GM23338 (cell line): ENCODE measurements around the gene RIT2. TPM values are rescaled to one million over a fixed set of nuclear protein-coding genes. Genes with fewer than 3 reads are reported as not detected.

Experiments
- ATAC-seq: fragments of 200-7000 bp; cut with Tn5 transposase; 3 replicates; pipeline ENCODE4 v1.9.1; 2020
- DNase-seq: peaks from one replicate; pipeline ENCODE4 v3.0.0-alpha.2; 2015; ENCODE audit warnings: low spot score
- H2AFZ ChIP-seq: fragments of 200-600 bp; sonication (generic); 2 replicates; pipeline ENCODE4 v1.8.0; 2016; ENCODE audit warnings: antibody characterized with exemption, mild to moderate bottlenecking, moderate library complexity
- H3F3A ChIP-seq: fragments of 200-600 bp; sonication (generic); replicated peaks from 2 replicates; pipeline ENCODE4 v1.8.0; 2017; ENCODE audit warnings: antibody characterized with exemption, mixed run types, low read depth
- H3K27ac ChIP-seq: fragments of 200-600 bp; sonication (generic); 2 replicates; pipeline ENCODE4 v1.6.1; 2016; ENCODE audit warnings: low read depth
- H3K27me3 ChIP-seq: fragments of 200-600 bp; sonication (generic); 2 replicates; pipeline ENCODE4 v1.8.0; 2016; ENCODE audit warnings: mild to moderate bottlenecking, mixed run types, moderate library complexity; ENCODE audit not compliant: insufficient read depth
- H3K36me3 ChIP-seq: fragments of 200-600 bp; sonication (generic); 2 replicates; pipeline ENCODE4 v1.8.0; 2016; ENCODE audit warnings: mild to moderate bottlenecking; ENCODE audit not compliant: insufficient read depth
- H3K4me1 ChIP-seq: fragments of 200-600 bp; sonication (generic); 2 replicates; pipeline ENCODE4 v1.8.0; 2016; ENCODE audit warnings: mild to moderate bottlenecking, moderate library complexity; ENCODE audit not compliant: insufficient read depth
- H3K4me2 ChIP-seq: fragments of 200-600 bp; sonication (generic); 2 replicates; pipeline ENCODE4 v1.7.1; 2017; ENCODE audit warnings: mixed run types
- H3K4me3 ChIP-seq: fragments of 200-600 bp; sonication (generic); 2 replicates; pipeline ENCODE4 v1.6.1; 2016; ENCODE audit warnings: mixed run types
- H3K79me2 ChIP-seq: fragments of 200-600 bp; sonication (generic); replicated peaks from 2 replicates; pipeline ENCODE4 v1.8.0; 2017; ENCODE audit warnings: mild to moderate bottlenecking; ENCODE audit not compliant: insufficient read depth
- H3K9me2 ChIP-seq: fragments of 200-600 bp; sonication (generic); 2 replicates; pipeline ENCODE4 v1.8.0; 2017; ENCODE audit not compliant: insufficient read depth
- H4K20me1 ChIP-seq: fragments of 200-600 bp; sonication (generic); replicated peaks from 2 replicates; pipeline ENCODE4 v1.8.0; 2017; ENCODE audit warnings: mild to moderate bottlenecking; ENCODE audit not compliant: insufficient read depth
- H3K27ac Mint-ChIP-seq: 2 replicates; pipeline ENCODE4 v1.8.0; 2020; ENCODE audit warnings: inconsistent platforms, mild to moderate bottlenecking, moderate library complexity, mixed read lengths
- H3K27me3 Mint-ChIP-seq: 3 replicates; pipeline ENCODE4 v1.8.0; 2022; ENCODE audit warnings: low read depth, mild to moderate bottlenecking, moderate library complexity, mixed read lengths, inconsistent platforms; ENCODE audit not compliant: insufficient read depth, poor library complexity
- H3K36me3 Mint-ChIP-seq: 3 replicates; pipeline ENCODE4 v1.8.0; 2021; ENCODE audit warnings: low read depth, mild to moderate bottlenecking, inconsistent platforms, moderate library complexity, mixed read lengths
- H3K4me1 Mint-ChIP-seq: 3 replicates; pipeline ENCODE4 v1.8.0; 2020; ENCODE audit warnings: mild to moderate bottlenecking, inconsistent platforms, mixed read lengths
- H3K4me3 Mint-ChIP-seq: 3 replicates; pipeline ENCODE4 v1.8.0; 2021; ENCODE audit warnings: moderate library complexity, mild to moderate bottlenecking, inconsistent platforms, mixed read lengths
- H3K9me3 Mint-ChIP-seq: 3 replicates; pipeline ENCODE4 v1.8.0; 2020; ENCODE audit warnings: moderate library complexity, mild to moderate bottlenecking, inconsistent platforms, mixed read lengths
- CREB1 ChIP-seq: fragments of 250-450 bp; sonication (Bioruptor Pico); IDR thresholded peaks from 2 replicates; pipeline ENCODE4 v1.5.0; 2020; ENCODE audit warnings: low read depth, mild to moderate bottlenecking, moderate library complexity
- CTCF ChIP-seq, 2 experiments: fragments of 200-600 bp in 1 of 2; sonication (generic) in 1 of 2; conservative IDR thresholded peaks; 2 replicates each; pipeline versions ENCODE4 v1.5.1 to v1.6.1; 2016 to 2017; ENCODE audit warnings: antibody characterized with exemption in 2 of 2, low read depth in 2 of 2, mild to moderate bottlenecking in 2 of 2, moderate library complexity in 1 of 2
- ETS1 ChIP-seq: IDR thresholded peaks from 2 replicates; pipeline ENCODE4 v1.6.1; 2016; ENCODE audit warnings: antibody characterized with exemption
- EZH2 ChIP-seq: fragments of 200-600 bp; sonication (generic); IDR thresholded peaks from one replicate; pipeline ENCODE4 v1.8.0; 2017; ENCODE audit warnings: antibody characterized with exemption, mild to moderate bottlenecking, low read depth; ENCODE audit not compliant: unreplicated experiment
- EZH2phosphoT487 ChIP-seq: fragments of 200-600 bp; sonication (generic); IDR thresholded peaks from one replicate; pipeline ENCODE4 v1.8.1; 2018; ENCODE audit warnings: antibody characterized with exemption; ENCODE audit not compliant: unreplicated experiment
- JUNB ChIP-seq: IDR thresholded peaks from one replicate; pipeline ENCODE4 v1.6.1; 2016; ENCODE audit warnings: antibody characterized with exemption; ENCODE audit not compliant: unreplicated experiment
- NANOG ChIP-seq: IDR thresholded peaks from 2 replicates; pipeline ENCODE4 v1.6.1; 2016; ENCODE audit warnings: antibody characterized with exemption, borderline replicate concordance
- POLR2AphosphoS5 ChIP-seq: IDR thresholded peaks from 2 replicates; pipeline ENCODE4 v1.6.1; 2016; ENCODE audit warnings: antibody characterized with exemption, low read depth
- REST ChIP-seq: IDR thresholded peaks from one replicate; pipeline ENCODE4 v1.6.1; 2018; ENCODE audit warnings: antibody characterized with exemption; ENCODE audit not compliant: unreplicated experiment
- STAT1 ChIP-seq: IDR thresholded peaks from one replicate; pipeline ENCODE4 v1.6.1; 2016; ENCODE audit warnings: antibody characterized with exemption; ENCODE audit not compliant: unreplicated experiment
- ZNF114 ChIP-seq: fragments of 250-450 bp; sonication (Bioruptor Pico); IDR thresholded peaks from 2 replicates; pipeline ENCODE4 v1.5.0; 2020; ENCODE audit warnings: mild to moderate bottlenecking, moderate library complexity
- ZNF331 ChIP-seq: fragments of 250-450 bp; sonication (Bioruptor Pico); IDR thresholded peaks from 2 replicates; pipeline ENCODE4 v1.5.0; 2020; ENCODE audit warnings: low read depth, mild to moderate bottlenecking, moderate library complexity
- ZNF462 ChIP-seq: fragments of 250-450 bp; sonication (Bioruptor Pico); IDR thresholded peaks from 2 replicates; pipeline ENCODE4 v1.5.0; 2020; ENCODE audit warnings: mild to moderate bottlenecking, moderate library complexity
- polyA plus RNA-seq: library from polyadenylated mRNA; unstranded; fragments of >200 nt; fragmentation: Nextera tagmentation; extraction: Ambion mirVana; gene quantifications from 2 replicates; pipeline ENCODE4 v1.2.1, GENCODE V29; 2016
- total RNA-seq: library from RNA; depleted of rRNA; stranded (reverse); fragments of >200 nt; shearing (Covaris generic); gene quantifications from 2 replicates; pipeline ENCODE4 v1.2.3, GENCODE V29; 2014

RIT2 gene
- total and polyA plus RNA-seq, 2 experiments from 2014 or later, result 1.9 to 8.8 TPM

GRCh38 chr18:42976869-42977590 is 138.5 kb downstream of the RIT2 start:
- H3K27me3 Mint-ChIP-seq, result no peaks in the 10 kb centered on the region
- no peaks in the 10 kb centered on the region for H3K9me3 Mint-ChIP-seq
- Histone ChIP-seq H3K36me3 (no peaks in the 10 kb centered on the region), H3K4me1 (peaks cover 10% of the 10 kb centered on the region), H3K9me2 (peaks cover 5% of the 10 kb centered on the region; the same call in 1 of the 2 replicates), H3K27me3 (no peaks in the 10 kb centered on the region), H3F3A (no peaks in the 10 kb centered on the region), H3K27ac (no peak overlapping the region), H2AFZ (no peak overlapping the region), H3K79me2 (no peaks in the 10 kb centered on the region), H4K20me1 (no peaks in the 10 kb centered on the region), H3K4me2 (no peak overlapping the region), H3K4me3 (no peak overlapping the region)
- H3K4me1 Mint-ChIP-seq, result peaks cover 6% of the 10 kb centered on the region
- DNase-seq (no peak), ATAC-seq (no peak)
- no peak overlapping the region for H3K4me3 Mint-ChIP-seq
- no peak overlapping the region; the same call in 1 of the 2 replicates for H3K27ac Mint-ChIP-seq
- TF ChIP-seq ZNF462 (CRISPR knock-in tag) (no peak), EZH2phosphoT487 (no peak), POLR2AphosphoS5 (no peak), CREB1 (CRISPR knock-in tag) (no peak), CTCF (conservative IDR thresholded peaks at IDR 0.05; ENCODE audit: low read depth in 2 of 2) (no peak), JUNB (no peak), REST (no peak), STAT1 (no peak), ETS1 (no peak), ZNF114 (CRISPR knock-in tag) (no peak), EZH2 (no peak), NANOG (no peak), ZNF331 (CRISPR knock-in tag) (no peak)
- H3K36me3 Mint-ChIP-seq, result no peaks in the 10 kb centered on the region
